ENCODE data around the gene GSG1L2.

Gene GSG1L2

GRCh38 chr17:9821921-9822320, at the start of gene GSG1L2:
Gene GSG1L2, minus strand, starts transcription at chr17:9822079. Its CDS starts 8 bp downstream, at chr17:9822071.
- in situ Hi-C loops (cut with MboI; ENCODE audit: low sequenced_read_pairs) = no loop called here

- in situ Hi-C loops (cut with MboI; ENCODE audit: low sequenced_read_pairs) = no loop called here
Measured at GRCh38 chr17:9868552-9868951, 46.7 kb upstream of the GSG1L2 start.

GRCh38 chr17:9865586-9865985, 43.7 kb upstream of the GSG1L2 start:
- in situ Hi-C loops (cut with MboI; ENCODE audit: low sequenced_read_pairs) = no loop called here

- in situ Hi-C loops (cut with MboI; ENCODE audit: low sequenced_read_pairs) = no loop called here
Measured at GRCh38 chr17:9862949-9863348, 41.1 kb upstream of the GSG1L2 start.

GRCh38 chr17:9862220-9862619, 40.3 kb upstream of the GSG1L2 start:
- in situ Hi-C loops (cut with MboI; ENCODE audit: low sequenced_read_pairs) = no loop called here

GRCh38 chr17:9860851-9861250, 39.0 kb upstream of the GSG1L2 start:
- in situ Hi-C loops (cut with MboI; ENCODE audit: low sequenced_read_pairs) = no loop called here

- in situ Hi-C loops (cut with MboI; ENCODE audit: low sequenced_read_pairs) = no loop called here
Measured at GRCh38 chr17:9859781-9860180, 37.9 kb upstream of the GSG1L2 start.

- in situ Hi-C loops (cut with MboI; ENCODE audit: low sequenced_read_pairs) = no loop called here
Measured at GRCh38 chr17:9855036-9855435, 33.2 kb upstream of the GSG1L2 start.

GRCh38 chr17:9854255-9854654, 32.4 kb upstream of the GSG1L2 start:
- in situ Hi-C loops (cut with MboI; ENCODE audit: low sequenced_read_pairs) = no loop called here

GRCh38 chr17:9850151-9850550, 28.3 kb upstream of the GSG1L2 start:
- in situ Hi-C loops (cut with MboI; ENCODE audit: low sequenced_read_pairs) = no loop called here

GRCh38 chr17:9845306-9845705, 23.4 kb upstream of the GSG1L2 start:
- in situ Hi-C loops (cut with MboI; ENCODE audit: low sequenced_read_pairs) = no loop called here

GRCh38 chr17:9844153-9844552, 22.3 kb upstream of the GSG1L2 start:
- in situ Hi-C loops (cut with MboI; ENCODE audit: low sequenced_read_pairs) = no loop called here

- in situ Hi-C loops (cut with MboI; ENCODE audit: low sequenced_read_pairs) = no loop called here
Measured at GRCh38 chr17:9843152-9844010, 21.5 kb upstream of the GSG1L2 start.

GRCh38 chr17:9842057-9842758, 20.3 kb upstream of the GSG1L2 start:
- in situ Hi-C loops (cut with MboI; ENCODE audit: low sequenced_read_pairs) = no loop called here

- in situ Hi-C loops (cut with MboI; ENCODE audit: low sequenced_read_pairs) = no loop called here
Measured at GRCh38 chr17:9839433-9839832, 17.6 kb upstream of the GSG1L2 start.

GRCh38 chr17:9837551-9838471, 15.9 kb upstream of the GSG1L2 start:
- in situ Hi-C loops (cut with MboI; ENCODE audit: low sequenced_read_pairs) = no loop called here

GRCh38 chr17:9833922-9834321, 12.0 kb upstream of the GSG1L2 start:
- in situ Hi-C loops (cut with MboI; ENCODE audit: low sequenced_read_pairs) = no loop called here

GRCh38 chr17:9830711-9831110, 8.8 kb upstream of the GSG1L2 start:
- in situ Hi-C loops (cut with MboI; ENCODE audit: low sequenced_read_pairs) = no loop called here

- in situ Hi-C loops (cut with MboI; ENCODE audit: low sequenced_read_pairs) = no loop called here
Measured at GRCh38 chr17:9829343-9829742, 7.5 kb upstream of the GSG1L2 start.

- in situ Hi-C loops (cut with MboI; ENCODE audit: low sequenced_read_pairs) = no loop called here
Measured at GRCh38 chr17:9828296-9829295, 6.7 kb upstream of the GSG1L2 start.

All from hTERT RPE-1 (cell line).